T-cell (primary cell): ENCODE data around the gene DYRK2. TPM values are rescaled to one million over a fixed set of nuclear protein-coding genes. Genes with fewer than 3 reads are reported as not detected.
A peak's percentile ranks its signal among the peaks of the same experiment; 100 is the strongest.

Experiments
- ATAC-seq, 4 experiments: fragments of 200-7000 bp in 3 of 4; fragments of 150-1000 bp in 1 of 4; cut with Tn5 transposase; replicated peaks in 1 of 4; 1 replicate in 3 of 4; 2 replicates in 1 of 4; pipeline ENCODE4 v1.10.0; 2021; ENCODE audit warnings: moderate library complexity in 3 of 4, mild to moderate bottlenecking in 2 of 4, moderate number of reproducible peaks in 1 of 4
- CTCF ChIA-PET, 2 donors: fragments of 300-600 bp; sonication (Branson Sonifier 250); formaldehyde crosslinking; loops; one replicate each; lab custom pipeline; 2022; ENCODE audit warnings: antibody characterized with exemption in 2 of 2; lab: Charles Lee
- POLR2A ChIA-PET, 2 donors: fragments of 300-600 bp; sonication (Branson Sonifier 250); formaldehyde crosslinking; loops; one replicate each; lab custom pipeline; 2022; ENCODE audit warnings: antibody characterized with exemption in 2 of 2; lab: Charles Lee
- DNase-seq, 35 experiments: peaks; one replicate each; pipeline versions ENCODE4 v3.0.0 to v3.0.0-alpha.2; 2013 to 2023
- H3K27ac ChIP-seq: one replicate; pipeline ENCODE4 v1.5.1; 2013; ENCODE audit warnings: low read length
- H3K27me3 ChIP-seq, 2 experiments: replicated peaks in 1 of 2; 1 replicate in 1 of 2; 2 replicates in 1 of 2; pipeline versions ENCODE4 v1.6.1 to v1.7.0; 2013; ENCODE audit warnings: low read length in 1 of 2, mixed read lengths in 1 of 2; ENCODE audit not compliant: control insufficient read depth in 2 of 2, insufficient read depth in 2 of 2; ENCODE audit errors: extremely low read depth in 1 of 2
- H3K36me3 ChIP-seq, 2 donors: 1 replicate in 1 of 2; 2 replicates in 1 of 2; pipeline versions ENCODE4 v1.6.1 to v1.7.0; 2013; ENCODE audit warnings: low read length in 1 of 2; ENCODE audit not compliant: control insufficient read depth in 2 of 2, insufficient read depth in 1 of 2; ENCODE audit errors: extremely low read depth in 1 of 2
- H3K4me1 ChIP-seq, 2 experiments: 1 replicate in 1 of 2; 2 replicates in 1 of 2; pipeline versions ENCODE4 v1.6.1 to v1.7.0; 2013; ENCODE audit warnings: low read length in 2 of 2, mixed read lengths in 1 of 2; ENCODE audit not compliant: insufficient read depth in 2 of 2, control insufficient read depth in 1 of 2; ENCODE audit errors: extremely low read depth in 1 of 2
- H3K4me3 ChIP-seq, 2 donors: 1 replicate in 1 of 2; 2 replicates in 1 of 2; pipeline versions ENCODE4 v1.5.1 to v1.7.0; 2013; ENCODE audit warnings: mild to moderate bottlenecking in 2 of 2, low read length in 1 of 2, moderate library complexity in 1 of 2; ENCODE audit not compliant: control insufficient read depth in 1 of 2; ENCODE audit errors: extremely low read depth in 1 of 2
- H3K9me3 ChIP-seq: 2 replicates; pipeline ENCODE4 v1.7.0; 2013
- H3K27ac Mint-ChIP-seq, 2 donors: one replicate each; pipeline ENCODE4 v1.8.0; 2020 to 2021; ENCODE audit warnings: mild to moderate bottlenecking in 2 of 2, mixed read lengths in 2 of 2
- H3K27me3 Mint-ChIP-seq, 2 donors: one replicate each; pipeline ENCODE4 v1.8.0; 2021 to 2022; ENCODE audit warnings: mixed read lengths in 2 of 2
- H3K36me3 Mint-ChIP-seq: one replicate; pipeline ENCODE4 v1.8.0; 2021; ENCODE audit warnings: mixed read lengths
- H3K4me1 Mint-ChIP-seq, 3 donors: one replicate each; pipeline ENCODE4 v1.8.0; 2020 to 2022; ENCODE audit warnings: mixed read lengths in 3 of 3, mild to moderate bottlenecking in 1 of 3
- H3K4me3 Mint-ChIP-seq, 3 donors: one replicate each; pipeline ENCODE4 v1.8.0; 2020 to 2022; ENCODE audit warnings: mild to moderate bottlenecking in 3 of 3, mixed read lengths in 3 of 3, moderate library complexity in 3 of 3
- H3K9me3 Mint-ChIP-seq, 3 donors: one replicate each; pipeline ENCODE4 v1.8.0; 2020 to 2022; ENCODE audit warnings: mixed read lengths in 3 of 3
- WGBS: methylation state at CpG from one replicate; pipeline ENCODE4 v1.1.5; 2013; ENCODE audit warnings: missing lambda C conversion rate; ENCODE audit not compliant: insufficient coverage; 5-methylcytosine and 5-hydroxymethylcytosine counted together
- total RNA-seq, 35 experiments: library from RNA in 6 of 35; stranded (reverse) in 6 of 35; fragments of 120-200 nt in 1 of 35; gene quantifications; one replicate each; pipeline versions ENCODE4 v1.2.1 to v1.2.4 and lab custom pipeline; 2013 to 2026

Gene DYRK2
- total RNA-seq, 5 donors from 2014 or later (not counting 1 experiment from before 2014, with no cell fraction given): 104 to 138 (median 120) TPM

DNA sequence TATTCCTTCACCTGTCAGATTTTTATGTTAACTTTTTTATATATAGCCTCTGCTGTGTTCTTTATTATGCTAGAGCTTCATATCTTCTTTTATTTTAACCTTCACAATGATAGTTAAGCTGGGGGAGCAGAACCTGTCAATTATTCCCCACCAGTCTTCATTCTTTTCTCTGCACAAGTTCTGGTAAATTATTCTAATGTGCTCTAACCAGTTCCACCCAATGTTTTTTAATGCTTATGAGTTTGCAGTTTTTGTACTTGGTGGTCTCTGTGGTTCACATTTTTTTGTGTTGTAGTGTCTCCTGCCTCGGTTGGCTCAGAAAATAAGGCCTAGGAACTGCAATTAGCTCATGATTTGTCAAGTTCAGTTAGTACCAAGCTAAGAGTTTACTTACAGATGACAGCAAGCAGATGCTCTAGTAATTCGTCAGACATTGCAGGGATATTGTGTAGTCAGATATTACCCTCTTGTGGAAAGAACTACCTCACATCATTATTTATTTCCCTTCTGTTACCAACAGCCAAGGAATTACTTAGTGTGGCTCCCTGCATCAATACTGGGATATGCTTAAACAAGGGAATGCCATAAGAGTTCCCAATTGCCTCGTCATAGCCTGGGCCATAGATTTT lies 14.5 kb downstream of the DYRK2 start:
- 43% methylated on average over 1 of the region's 3 CpGs for WGBS
- Mint-ChIP-seq H3K4me1 (peaks cover 91 to 94% (median 91%) of the 10 kb centered on the region in 3 donors), H3K9me3 (no peaks in the 10 kb centered on the region), H3K27me3 (no peaks in the 10 kb centered on the region), H3K4me3 (peak overlapping the region in 1 of 3 donors; percentile 20), H3K27ac (peak overlapping the region; percentile 36 to 45), H3K36me3 (peaks cover 51% of the 10 kb centered on the region)
- ATAC-seq: no peak
- H3K36me3 ChIP-seq: peaks cover 0 to 41% of the 10 kb centered on the region in 2 donors
- no peak overlapping the region for H3K4me3 ChIP-seq
- DNase-seq: peak in 1 of 35 experiments; percentile 31
- no peak overlapping the region for H3K27ac ChIP-seq
- peaks cover 16 to 18% of the 10 kb centered on the region in 2 experiments for H3K4me1 ChIP-seq
- H3K9me3 ChIP-seq: no peaks in the 10 kb centered on the region
- POLR2A ChIA-PET: interaction anchor here (0.6 to 0.7 kb wide), 4 partner anchors 9 to 32 kb away, joined by 3 to 5 read pairs (median 4); no protein-coding TSS in a partner anchor
- H3K27me3 ChIP-seq: no peaks in the 10 kb centered on the region
- CTCF ChIA-PET: interaction anchor here in 1 of 2 donors (0.9 to 1.7 kb wide), 2 partner anchors 10 to 307 kb away, joined by 3 to 8 read pairs; no protein-coding TSS in a partner anchor

DNA sequence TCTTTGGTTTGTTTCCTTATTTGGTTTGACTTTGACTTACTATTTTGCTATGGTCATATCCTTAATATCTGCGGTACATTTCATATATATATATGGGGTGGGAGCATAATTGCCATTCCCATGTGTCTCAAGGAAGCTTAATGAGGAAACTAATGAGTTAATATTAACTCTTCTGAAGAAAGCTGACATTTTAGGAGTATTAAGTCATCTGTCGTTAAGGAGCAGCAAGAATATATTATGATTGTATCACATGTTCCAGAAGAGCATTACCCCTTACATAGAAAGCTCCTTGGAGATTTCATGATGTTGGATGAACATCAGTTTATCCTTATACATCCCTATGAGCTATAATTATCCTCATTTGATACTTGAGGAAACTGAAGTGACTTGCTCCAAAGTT lies 15.6 kb downstream of the DYRK2 start:
- Mint-ChIP-seq H3K4me1 (peaks cover 82 to 89% (median 87%) of the 10 kb centered on the region in 3 donors), H3K9me3 (no peaks in the 10 kb centered on the region), H3K27me3 (no peaks in the 10 kb centered on the region), H3K27ac (peak overlapping the region in 1 of 2 donors; percentile 52), H3K36me3 (peaks cover 44% of the 10 kb centered on the region), H3K4me3 (no peak overlapping the region)
- ATAC-seq (no peak), DNase-seq (no peak)
- peaks cover 10% of the 10 kb centered on the region in 2 experiments for H3K4me1 ChIP-seq
- ChIA-PET POLR2A (interaction anchor here in 1 of 2 donors (0.6 kb wide), 1 partner anchor 213 kb away, joined by 14 read pairs; no protein-coding TSS in a partner anchor), CTCF (interaction anchor here (0.6 to 1.3 kb wide), 3 partner anchors 34 to 340 kb away, joined by 4 to 13 read pairs (median 4); no protein-coding TSS in a partner anchor)
- no CpG with 5 or more reads among the region's 2 CpGs for WGBS
- no peaks in the 10 kb centered on the region for H3K27me3 ChIP-seq
- peaks cover 0 to 32% of the 10 kb centered on the region in 2 donors for H3K36me3 ChIP-seq
- H3K27ac ChIP-seq: no peak overlapping the region
- H3K4me3 ChIP-seq: no peak overlapping the region
- H3K9me3 ChIP-seq: no peaks in the 10 kb centered on the region

DNA sequence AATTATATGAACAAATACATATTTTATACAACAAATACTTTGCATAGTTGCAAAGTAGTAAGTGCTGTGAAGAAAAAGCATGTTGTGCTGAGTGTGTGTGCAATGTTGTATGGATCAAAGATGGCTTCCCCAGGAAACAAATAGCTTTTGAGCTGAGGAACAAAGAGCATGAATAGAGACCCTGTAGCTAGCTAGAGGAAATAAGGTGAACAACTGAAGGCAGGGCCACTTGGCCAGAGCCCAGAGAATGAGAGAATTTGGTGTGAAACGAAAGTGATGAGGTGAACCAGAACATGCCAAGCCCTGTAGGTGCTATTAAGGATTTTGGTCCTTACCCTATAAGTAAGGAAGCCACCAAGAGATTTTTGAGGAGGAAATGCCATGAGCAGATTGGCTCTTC lies 17.1 kb downstream of the DYRK2 start:
- no peaks in the 10 kb centered on the region for H3K9me3 ChIP-seq
- Mint-ChIP-seq H3K36me3 (peaks cover 47% of the 10 kb centered on the region), H3K27ac (peak overlapping the region; percentile 54 to 84), H3K4me3 (no peak overlapping the region), H3K27me3 (no peaks in the 10 kb centered on the region), H3K9me3 (no peaks in the 10 kb centered on the region), H3K4me1 (peaks cover 81 to 86% (median 85%) of the 10 kb centered on the region in 3 donors)
- ATAC-seq (peak in 2 of 4 experiments; percentile 19 to 35), DNase-seq (no peak)
- peaks cover 0 to 26% of the 10 kb centered on the region in 2 donors for H3K36me3 ChIP-seq
- no CpG with 5 or more reads among the region's 1 CpG for WGBS
- ChIA-PET POLR2A (no interaction called here), CTCF (interaction anchor here in 1 of 2 donors (1.2 kb wide), 1 partner anchor 673 kb away, joined by 3 read pairs; no protein-coding TSS in a partner anchor)
- peaks cover 12 to 17% of the 10 kb centered on the region in 2 experiments for H3K4me1 ChIP-seq
- H3K27me3 ChIP-seq: no peaks in the 10 kb centered on the region
- H3K27ac ChIP-seq: no peak overlapping the region
- no peak overlapping the region for H3K4me3 ChIP-seq

DNA sequence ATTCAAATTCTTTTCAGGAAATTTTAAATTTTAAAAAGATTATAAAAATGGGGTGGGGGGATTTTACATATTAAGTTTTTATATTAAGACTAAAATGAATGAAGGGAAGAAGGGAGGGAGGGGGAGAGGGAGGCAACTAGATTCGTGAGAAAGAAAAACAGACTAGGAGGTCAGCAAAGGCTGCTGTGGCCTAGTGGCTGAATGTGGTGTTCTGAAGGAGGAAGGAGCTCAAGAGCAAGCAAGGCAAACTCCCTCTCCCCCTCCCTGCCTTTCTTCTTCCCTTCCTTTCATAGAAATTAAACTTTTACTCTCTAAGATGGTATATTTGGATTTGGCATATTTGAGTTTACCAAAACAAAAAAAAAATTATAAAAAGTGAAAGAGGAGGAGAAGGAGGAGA lies 18.1 kb downstream of the DYRK2 start:
- no peaks in the 10 kb centered on the region for H3K27me3 ChIP-seq
- Mint-ChIP-seq H3K27ac (peak overlapping the region in 1 of 2 donors; percentile 45), H3K36me3 (peaks cover 45% of the 10 kb centered on the region), H3K27me3 (no peaks in the 10 kb centered on the region), H3K9me3 (no peaks in the 10 kb centered on the region), H3K4me3 (no peak overlapping the region), H3K4me1 (peaks cover 71 to 78% (median 77%) of the 10 kb centered on the region in 3 donors)
- POLR2A ChIA-PET: interaction anchor here (0.6 to 0.7 kb wide), 2 partner anchors 153 to 174 kb away, joined by 4 read pairs; no protein-coding TSS in a partner anchor
- ATAC-seq: no peak
- H3K27ac ChIP-seq: no peak overlapping the region
- no peaks in the 10 kb centered on the region for H3K9me3 ChIP-seq
- peaks cover 0 to 17% of the 10 kb centered on the region in 2 donors for H3K36me3 ChIP-seq
- CTCF ChIA-PET: no interaction called here
- no CpG with 5 or more reads among the region's 1 CpG for WGBS
- peaks cover 9 to 17% of the 10 kb centered on the region in 2 experiments for H3K4me1 ChIP-seq
- no peak overlapping the region for H3K4me3 ChIP-seq
- DNase-seq: no peak

DNA sequence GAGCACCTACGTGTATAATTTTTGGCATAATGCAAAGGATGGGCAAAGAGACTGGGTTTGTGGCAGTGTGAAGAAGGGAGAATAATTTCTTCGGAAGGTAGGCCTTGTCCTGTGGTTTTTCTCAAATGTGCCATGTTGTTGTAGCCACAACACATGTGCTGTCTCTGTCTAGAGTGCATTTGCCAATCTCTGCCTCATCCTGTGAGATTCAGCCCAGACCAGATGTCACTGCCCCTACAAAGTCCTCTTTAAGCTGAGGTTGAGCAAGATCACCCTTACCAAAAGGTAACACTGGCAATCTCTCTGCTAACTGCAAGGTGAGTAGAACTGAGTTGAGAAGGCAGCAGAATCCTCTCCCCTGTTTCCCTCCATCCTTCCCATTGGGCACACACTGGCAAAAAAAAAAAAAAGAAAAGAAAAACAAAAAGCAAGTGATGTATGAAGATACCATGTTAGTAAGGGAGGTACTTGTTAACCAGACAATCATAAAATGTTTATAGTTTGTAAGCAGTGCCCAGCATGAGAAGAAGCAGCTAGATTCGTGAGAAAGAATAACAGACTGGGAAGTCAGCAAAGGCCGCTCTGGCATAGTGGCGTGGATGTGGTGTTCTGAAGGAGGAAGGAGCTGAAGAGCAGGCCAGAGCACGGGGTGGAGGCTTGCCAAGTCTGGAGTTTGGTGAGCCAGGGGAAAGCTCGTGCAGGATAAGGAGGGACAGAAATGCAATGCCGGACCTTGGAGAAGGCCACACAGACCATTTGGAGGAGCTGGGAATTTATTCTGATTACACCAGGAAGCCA lies 18.9 kb downstream of the DYRK2 start:
- 93% methylated on average over 5 of the region's 8 CpGs for WGBS
- Histone ChIP-seq H3K27ac (no peak overlapping the region), H3K9me3 (no peaks in the 10 kb centered on the region), H3K4me1 (peaks cover 9 to 17% of the 10 kb centered on the region in 2 experiments), H3K27me3 (no peaks in the 10 kb centered on the region), H3K36me3 (peaks cover 0 to 14% of the 10 kb centered on the region in 2 donors), H3K4me3 (no peak overlapping the region)
- Mint-ChIP-seq H3K27ac (peak overlapping the region; percentile 38 to 45), H3K4me3 (no peak overlapping the region), H3K27me3 (no peaks in the 10 kb centered on the region), H3K9me3 (peaks cover 0 to 6% (median 5%) of the 10 kb centered on the region in 3 donors), H3K4me1 (peaks cover 63 to 69% (median 68%) of the 10 kb centered on the region in 3 donors), H3K36me3 (peaks cover 49% of the 10 kb centered on the region)
- DNase-seq (no peak), ATAC-seq (no peak)
- POLR2A ChIA-PET: interaction anchor here (0.6 to 0.7 kb wide), 2 partner anchors 49 to 175 kb away, joined by 3 to 4 read pairs; no protein-coding TSS in a partner anchor
- CTCF ChIA-PET: interaction anchor here in 1 of 2 donors (0.7 to 1.2 kb wide), 2 partner anchors 11 to 17 kb away, joined by 3 to 4 read pairs; no protein-coding TSS in a partner anchor
